Omental fat pad (tissue), 4 donors: ENCODE data around the gene SETD1A. TPM values are rescaled to one million over a fixed set of nuclear protein-coding genes. Genes with fewer than 3 reads are reported as not detected.

Source experiments
- ATAC-seq: fragments of 150-250 bp; one replicate; pipeline ENCODE4 v1.9.1; 2016; ENCODE audit warnings: mild to moderate bottlenecking, moderate library complexity; ENCODE audit not compliant: low FRiP score
- DNase-seq: peaks from one replicate; pipeline ENCODE4 v3.0.0-alpha.2; 2019; ENCODE audit warnings: low spot score
- CTCF ChIP-seq, 3 donors: fragments of 450-650 bp; IDR thresholded peaks; one replicate each; pipeline ENCODE4 v1.5.1; 2016 to 2017; ENCODE audit warnings: antibody characterized with exemption in 3 of 3, mild to moderate bottlenecking in 3 of 3, moderate library complexity in 2 of 3
- total RNA-seq, 4 donors: library from RNA; depleted of rRNA; stranded (reverse); fragments of >200 nt; gene quantifications; one replicate each; pipeline ENCODE4 v1.1.0, GENCODE V29; 2016

SETD1A gene
- total RNA-seq, 4 donors from 2014 or later: 5.3 to 13.6 (median 9.2) TPM

- no peak for ATAC-seq
- TF ChIP-seq CTCF (IDR thresholded peaks at IDR 0.05): no peak
- no peak for DNase-seq
These were observed 41.6 kb downstream of the SETD1A start for GRCh38 chr16:30998852-30999761.

DNA sequence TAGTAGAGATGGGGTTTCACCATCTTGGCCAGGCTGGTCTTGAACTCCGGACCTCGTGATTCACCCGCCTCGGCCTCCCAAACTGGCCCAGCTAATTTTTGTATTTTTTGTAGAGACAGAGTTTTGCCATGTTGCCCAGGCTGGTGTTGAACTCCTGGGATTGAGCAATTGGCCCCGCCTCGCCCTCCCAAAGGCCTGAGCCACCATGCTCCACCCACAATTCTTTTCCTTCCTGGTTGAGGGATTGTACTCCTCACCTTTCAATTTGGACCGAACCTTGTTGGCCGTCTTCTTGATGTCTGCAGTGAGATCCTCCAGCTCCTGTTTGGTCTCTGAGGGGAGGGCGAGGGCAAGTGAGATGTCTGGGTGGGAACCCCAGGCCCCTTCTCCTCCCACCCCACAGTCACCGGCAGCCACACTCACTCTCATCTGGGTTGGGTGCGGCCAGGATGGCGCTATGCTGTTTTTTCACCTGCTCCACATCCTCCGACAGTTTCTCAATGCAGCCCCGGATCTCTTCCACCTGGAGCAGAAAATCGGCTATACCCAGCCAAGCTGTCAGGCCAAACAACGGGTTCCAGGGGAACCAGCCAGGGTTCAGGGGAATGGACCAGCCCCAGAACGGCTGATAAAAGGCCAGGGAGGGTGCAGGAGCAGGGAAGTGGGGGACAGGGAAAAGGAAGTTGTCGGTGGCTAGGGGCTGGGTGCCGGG lies 43.3 kb downstream of the SETD1A start:
- no peak for TF ChIP-seq CTCF (IDR thresholded peaks at IDR 0.05)
- ATAC-seq (no peak), DNase-seq (no peak)

DNA sequence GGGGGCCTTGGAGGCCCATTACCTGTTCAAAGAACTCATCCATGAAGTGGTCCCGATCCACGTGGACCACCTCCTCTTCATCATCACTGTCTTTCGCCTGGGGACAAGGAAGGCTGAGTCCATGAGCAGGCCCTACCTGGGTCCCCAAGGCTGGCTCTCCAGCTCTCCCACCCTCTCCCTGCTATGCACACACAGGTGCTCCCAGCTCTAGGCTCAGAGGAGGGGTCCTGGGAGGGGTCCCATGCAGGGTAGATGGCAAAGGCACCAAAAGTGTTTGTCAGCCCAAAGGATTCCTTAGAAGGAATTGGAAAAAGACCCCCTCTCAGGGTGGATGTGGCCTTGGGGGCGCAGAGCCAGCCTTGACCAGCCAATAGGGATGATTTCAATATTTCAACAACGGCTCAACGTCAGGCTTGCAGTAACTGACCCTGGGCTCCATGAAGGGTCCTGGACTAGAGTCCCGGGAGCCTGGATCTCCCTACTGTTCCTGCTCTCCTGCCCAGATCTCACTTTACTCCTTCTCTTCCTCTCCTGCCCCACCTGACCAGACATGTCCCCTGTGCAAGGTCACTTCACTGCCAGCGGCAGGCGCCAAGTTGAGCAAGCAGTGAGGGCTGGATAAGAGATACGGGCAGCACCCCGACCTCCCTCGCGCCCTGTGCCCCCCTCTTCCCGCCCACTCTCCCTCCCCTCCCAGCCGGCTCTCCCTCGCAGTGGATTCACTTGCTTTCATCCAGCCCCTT lies 44.1 kb downstream of the SETD1A start:
- no peak for ATAC-seq
- TF ChIP-seq CTCF (IDR thresholded peaks at IDR 0.05): no peak
- DNase-seq: no peak

GRCh38 chr16:31002250-31002700 lies 44.7 kb downstream of the SETD1A start:
- no peak for TF ChIP-seq CTCF (IDR thresholded peaks at IDR 0.05)
- no peak for DNase-seq
- no peak for ATAC-seq

- DNase-seq (no peak), ATAC-seq (no peak)
- no peak for TF ChIP-seq CTCF (IDR thresholded peaks at IDR 0.05)
These were observed 45.3 kb downstream of the SETD1A start for GRCh38 chr16:31002862-31003341.

GRCh38 chr16:31003744-31004143 lies 46.2 kb downstream of the SETD1A start:
- no peak for ATAC-seq
- TF ChIP-seq CTCF (IDR thresholded peaks at IDR 0.05): no peak
- no peak for DNase-seq
